HG03439 (cell line): Measurements from ENCODE around the gene BTBD1.

ENCODE experiments used
- ATAC-seq: cut with Tn5 transposase; IDR thresholded peaks from one replicate; pipeline ENCODE4 v1.9.1; 2021; ENCODE audit warnings: mild to moderate bottlenecking, moderate library complexity; ENCODE audit not compliant: unreplicated experiment

The BTBD1 gene

DNA sequence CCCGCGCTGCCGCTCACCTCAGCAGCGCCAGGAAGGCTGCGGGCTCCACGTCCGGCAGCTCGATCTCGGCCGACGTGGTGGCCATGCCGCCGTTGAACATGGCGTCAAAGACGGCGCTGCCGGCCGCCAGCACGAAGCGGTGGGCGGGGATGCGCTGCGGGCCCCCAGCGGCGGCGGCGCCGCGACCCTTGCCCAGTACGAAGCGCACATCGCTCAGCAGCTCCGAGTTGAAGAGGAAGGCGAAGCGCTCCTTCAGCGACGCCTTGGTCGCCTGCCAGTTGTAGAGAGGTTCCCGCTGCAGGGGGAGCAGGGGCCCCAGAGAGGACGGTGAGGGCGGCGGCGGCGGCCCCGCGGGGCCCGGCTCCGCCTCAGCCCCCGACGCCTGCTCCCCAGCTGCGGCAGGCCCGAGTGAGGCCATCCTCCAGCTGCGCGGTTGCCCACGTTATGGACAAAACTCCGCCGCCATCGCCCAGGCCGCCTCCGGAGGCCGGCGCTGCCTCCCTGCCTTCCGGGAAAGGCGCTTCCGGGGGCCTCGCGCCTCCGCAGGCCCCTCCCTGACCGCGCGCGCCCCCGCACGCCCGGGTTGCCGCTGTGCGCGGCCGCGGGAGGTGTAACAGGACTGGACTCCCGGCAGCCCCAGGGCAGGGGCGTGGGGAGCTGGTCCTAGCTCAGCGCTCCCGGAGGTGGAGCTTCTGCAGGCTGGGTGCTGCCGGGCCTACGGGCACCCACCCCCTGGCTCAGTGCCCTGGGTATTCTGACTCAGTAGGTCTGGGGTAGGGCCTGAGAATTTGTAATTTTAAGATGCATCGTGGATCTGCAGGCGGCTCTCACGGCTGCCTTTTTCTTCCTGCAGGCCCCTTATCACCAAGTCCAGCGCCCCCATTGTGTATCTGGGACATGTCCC is at the start of gene BTBD1:
BTBD1 (minus strand) TSS at position 519 of the 904 bp plus-strand sequence; CDS start at position 418, 101 bp downstream.
- peak; percentile 84 for ATAC-seq

DNA sequence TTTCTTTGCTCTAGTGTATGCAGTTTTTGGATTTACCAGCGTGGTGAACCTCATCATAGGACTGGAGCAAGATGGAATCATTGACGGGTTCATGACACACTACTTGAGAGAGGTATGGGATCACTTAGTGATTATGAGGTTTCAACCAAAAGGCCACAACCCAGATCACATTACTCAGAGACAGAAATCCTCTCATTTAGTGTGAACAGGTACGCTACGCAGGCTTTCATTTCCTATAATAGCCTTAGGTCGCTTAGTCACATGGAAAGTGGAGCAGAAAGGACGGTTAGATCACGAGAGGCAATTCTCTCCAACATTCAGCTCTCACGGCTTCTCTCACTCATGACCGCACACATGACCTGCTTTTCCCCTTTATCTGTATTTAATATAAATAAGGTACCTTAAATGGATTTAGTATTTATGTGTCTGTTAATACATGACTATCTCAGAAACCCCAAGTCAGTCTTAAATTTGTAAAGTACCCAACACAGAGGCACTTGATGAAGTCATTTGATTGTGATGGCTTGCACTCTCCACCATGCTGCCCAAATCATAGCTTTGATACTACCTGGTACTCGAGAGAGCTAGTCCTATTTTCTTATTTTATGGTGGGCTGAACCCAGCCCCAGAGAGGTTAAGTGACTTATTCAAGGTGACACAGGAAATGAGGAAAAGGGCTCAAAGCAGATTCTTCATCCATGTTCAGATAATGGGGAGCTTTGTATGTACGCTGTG is 48.9 kb upstream of the BTBD1 start:
- peak; percentile 66 for ATAC-seq

DNA sequence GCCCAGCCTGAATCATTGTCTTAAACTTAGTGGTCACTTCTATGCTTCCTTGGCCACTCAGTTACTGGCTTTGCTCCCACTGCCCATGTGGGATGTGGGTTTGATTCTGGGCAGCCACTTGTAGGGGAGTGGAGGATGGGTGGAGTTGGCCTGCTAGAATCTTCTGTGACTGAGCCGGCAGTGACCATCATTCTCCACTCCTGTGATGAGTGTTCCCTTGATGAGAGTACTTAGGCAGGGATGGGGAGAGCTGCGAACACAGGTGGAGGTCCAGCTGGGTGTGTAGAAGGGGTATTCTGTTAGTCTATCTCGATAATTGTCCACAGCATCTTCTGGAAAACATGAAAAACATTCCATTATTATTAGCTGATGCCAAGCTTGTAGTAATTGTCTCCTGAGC is 48.4 kb upstream of the BTBD1 start:
- ATAC-seq: peak; percentile 12

DNA sequence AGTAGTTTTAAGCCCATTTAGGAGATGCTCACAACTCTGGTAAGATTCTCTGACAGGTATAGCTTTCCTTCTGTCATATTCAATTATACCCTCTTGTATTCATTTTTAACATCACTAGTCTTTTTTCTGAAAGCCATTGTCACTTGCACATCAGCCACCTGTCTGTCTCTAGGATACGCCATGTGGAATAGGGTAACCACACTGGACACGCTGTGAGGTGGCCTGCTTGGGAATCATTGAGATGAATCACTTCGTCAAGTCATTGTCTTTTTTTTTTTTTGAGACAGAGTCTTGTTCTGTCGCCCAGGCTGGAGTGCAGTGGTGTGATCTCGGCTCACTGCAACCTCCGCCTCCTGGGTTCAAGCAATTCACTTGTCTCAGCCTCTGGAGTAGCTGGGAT is 47.8 kb upstream of the BTBD1 start:
- ATAC-seq: no peak

DNA sequence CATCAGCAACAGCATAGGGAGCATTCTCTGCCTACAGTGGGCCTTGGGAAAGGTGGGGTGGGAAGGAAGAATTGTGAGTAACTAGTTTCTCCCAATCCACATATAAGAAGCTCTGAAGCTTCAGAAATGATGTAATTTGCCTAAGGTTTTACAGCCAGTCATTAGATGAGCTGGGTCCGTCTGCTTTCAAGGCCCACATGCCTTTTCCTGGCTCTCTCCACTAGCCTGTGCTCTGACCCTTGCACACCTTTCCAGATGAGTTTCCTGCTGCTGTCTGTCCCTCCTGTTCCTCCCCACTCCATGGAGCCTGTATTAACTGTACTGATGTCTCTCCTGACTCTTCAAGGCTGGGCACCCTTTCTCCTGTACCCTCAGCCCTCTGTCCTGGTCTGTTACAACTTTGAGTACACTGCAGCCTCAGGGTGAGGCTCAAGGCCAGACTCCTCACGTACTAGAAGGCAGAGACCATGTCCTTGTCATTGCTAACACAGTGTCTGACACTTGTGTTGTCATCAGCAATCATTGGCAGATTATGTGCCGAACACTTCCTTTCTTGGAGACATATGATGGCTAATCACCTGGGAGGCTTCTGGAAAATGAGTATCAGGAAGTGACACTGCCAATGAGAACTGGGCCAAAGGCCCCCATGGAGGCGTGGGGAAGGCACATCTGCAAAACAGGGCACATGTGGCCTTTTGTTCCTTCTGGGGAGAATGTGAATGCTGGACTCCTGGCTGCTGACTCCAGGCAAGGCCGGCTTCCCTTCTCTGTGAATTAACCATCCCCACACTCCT is 47.0 kb upstream of the BTBD1 start:
- ATAC-seq: no peak

DNA sequence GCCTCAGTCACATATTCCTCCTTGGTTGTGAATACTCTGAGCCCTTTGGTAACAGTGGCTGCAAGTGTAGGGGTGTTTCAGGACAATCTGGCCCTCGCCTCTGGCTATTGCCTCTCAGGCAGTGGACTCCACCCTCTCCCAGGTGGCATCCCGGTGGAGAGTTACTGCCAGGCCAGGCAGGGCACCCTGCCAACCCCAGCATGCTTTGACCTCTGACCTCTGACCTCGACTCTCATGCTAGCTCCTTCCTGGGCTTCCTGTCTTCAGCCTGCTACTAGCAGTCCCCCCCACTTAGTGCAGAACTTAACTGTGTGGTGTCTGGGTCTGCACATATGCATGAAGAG is 45.9 kb upstream of the BTBD1 start:
- ATAC-seq: no peak

DNA sequence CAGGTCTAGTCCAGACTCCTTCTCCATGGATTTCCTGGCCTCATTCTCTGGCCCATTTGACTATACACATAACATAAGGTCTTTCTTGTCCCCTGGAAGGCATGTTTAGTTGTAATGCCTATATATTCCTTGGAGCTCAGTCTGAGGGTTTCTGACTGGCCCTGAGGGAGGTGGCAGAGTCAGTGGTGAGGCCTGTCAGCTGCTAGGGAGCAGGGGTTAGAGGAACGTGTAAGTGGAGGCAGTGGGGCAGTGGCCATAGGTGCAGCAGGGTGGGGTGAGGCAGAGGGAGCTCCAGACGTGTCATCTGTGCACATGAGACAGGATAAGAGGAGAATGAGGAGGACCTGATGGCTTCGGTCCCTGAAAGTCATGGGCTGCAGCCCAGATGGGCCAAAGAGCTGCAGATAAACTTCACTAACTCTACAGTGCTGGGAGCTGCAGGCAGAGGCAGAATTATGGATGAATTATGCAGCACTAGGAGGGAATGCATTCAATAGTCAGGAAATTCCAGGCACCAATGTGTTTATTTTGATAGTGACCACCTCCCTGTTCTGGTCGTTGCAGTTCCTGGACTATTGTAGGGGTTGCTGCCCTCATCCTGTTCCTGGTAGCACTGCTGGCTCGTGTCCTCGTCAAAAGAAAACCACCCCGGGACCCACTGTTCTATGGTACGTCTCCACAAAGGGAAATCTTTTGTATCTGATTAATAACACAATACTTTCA is 45.3 kb upstream of the BTBD1 start:
- ATAC-seq: no peak

DNA sequence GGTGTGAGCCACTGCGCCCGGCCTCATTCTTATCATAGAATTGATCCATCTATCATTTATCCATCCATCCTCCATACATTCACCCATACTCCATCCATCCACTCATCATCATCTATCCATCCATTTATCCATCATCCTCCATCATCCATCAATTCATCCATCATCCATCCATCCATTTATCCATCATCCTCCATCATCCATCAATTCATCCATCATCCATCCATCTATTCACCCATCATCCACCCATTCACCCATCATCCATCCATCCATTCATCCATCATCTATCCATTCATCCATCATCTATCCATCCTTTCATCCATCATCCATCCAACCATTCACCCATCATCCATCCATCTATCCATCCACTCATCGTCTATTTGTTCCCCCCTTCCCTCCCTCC is 44.1 kb upstream of the BTBD1 start:
- ATAC-seq: no peak

DNA sequence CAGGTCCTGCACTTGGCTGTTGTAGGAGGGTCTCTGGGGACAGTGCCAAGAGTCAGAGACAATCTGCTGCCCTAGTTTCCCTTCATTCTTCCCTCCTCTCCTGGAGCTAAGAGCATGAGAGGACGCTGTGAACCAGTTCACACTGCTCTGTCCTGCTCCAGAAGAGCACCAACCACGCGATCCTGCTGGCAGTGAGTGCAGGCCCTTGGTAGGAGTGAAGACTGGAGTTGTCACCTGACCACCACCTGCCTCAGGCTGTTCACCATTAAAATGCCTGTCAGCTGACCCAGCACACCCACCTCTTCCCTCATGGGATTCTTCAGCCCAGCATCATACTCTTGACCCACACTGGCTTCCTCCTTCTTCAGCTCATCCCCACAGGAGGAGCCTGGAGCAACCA is 43.3 kb upstream of the BTBD1 start:
- no peak for ATAC-seq

DNA sequence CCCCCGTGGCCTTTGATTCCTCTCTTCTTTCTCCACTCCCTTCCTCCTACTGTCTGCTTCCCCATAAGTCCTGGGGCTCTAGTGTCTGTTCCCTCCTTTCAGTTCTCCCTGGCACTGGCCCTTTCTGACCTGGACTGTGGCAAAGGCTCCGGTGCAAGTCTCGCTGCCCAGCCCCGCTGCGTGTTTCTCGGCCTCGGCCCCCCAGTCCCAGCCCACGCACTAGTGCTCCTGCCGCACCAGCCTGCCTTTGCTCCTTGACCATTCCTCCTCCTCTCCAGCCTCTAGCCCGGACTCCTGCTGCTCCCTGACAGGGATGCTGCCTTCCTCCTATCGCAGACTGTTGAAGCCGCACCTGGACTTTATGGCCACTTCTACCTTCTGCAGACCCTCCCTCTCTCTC is 42.5 kb upstream of the BTBD1 start:
- ATAC-seq: no peak

DNA sequence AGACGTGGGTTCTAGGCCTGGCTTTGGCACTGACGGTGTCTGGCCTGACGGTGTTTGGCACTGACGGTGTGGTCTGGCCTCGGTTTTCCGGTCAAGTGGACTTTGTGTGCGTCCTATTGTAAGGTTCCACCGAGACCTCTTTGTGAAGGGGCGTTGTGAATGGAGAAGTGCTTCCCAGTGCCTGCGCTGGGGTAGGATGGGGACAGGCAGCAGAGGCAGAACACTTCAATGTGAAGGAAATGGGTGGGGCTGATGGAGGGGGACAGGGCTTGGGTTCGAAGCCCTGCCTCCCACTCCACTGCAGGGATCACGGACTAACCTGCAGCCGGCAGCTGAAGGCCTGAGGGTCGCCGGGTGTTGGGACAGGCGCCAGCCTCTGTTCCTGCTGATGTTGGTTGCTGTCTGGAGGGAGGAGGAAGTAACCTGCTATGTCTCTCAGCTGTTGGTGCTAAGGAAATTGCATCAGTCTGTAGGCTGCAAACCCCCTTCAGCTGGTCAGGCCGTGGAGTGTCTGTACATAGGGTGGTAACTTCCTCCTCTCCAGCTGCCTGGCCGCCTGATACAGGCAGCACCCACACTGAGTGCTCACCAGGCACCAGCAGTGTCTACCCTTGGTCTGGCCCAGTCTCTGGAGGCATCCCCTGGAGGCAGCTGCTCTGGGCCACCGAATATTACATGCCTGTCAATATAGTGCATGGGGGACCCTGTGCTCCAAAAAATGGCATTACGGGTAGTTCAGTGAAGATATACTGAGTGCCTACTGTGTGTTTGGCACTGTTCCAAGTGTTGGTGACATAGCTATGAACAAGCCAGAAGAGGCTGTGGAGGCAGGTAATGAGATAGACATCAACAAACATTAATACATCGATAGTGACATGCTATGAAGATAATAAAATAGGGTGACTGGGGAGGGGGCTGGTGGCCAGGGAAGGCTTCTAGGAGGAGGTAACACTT is 41.5 kb upstream of the BTBD1 start:
- peak; percentile 43 for ATAC-seq

DNA sequence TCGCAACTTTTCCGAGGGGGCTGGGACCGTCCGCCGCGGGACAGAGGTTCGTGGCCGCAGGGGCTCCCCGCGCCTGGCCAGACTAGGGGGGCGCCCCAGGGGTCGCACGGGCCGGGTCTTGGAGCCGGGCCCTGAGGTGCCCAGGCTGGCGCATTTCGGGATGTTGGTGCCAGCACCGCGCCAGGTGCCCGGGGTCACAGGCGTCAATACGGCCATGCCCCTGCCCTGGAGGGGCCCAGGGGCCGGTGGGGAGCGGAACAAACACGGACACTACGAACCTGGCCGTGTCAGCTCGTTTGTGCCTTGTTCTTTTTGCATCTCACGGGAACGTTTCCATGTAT is 40.8 kb upstream of the BTBD1 start:
- no peak for ATAC-seq

DNA sequence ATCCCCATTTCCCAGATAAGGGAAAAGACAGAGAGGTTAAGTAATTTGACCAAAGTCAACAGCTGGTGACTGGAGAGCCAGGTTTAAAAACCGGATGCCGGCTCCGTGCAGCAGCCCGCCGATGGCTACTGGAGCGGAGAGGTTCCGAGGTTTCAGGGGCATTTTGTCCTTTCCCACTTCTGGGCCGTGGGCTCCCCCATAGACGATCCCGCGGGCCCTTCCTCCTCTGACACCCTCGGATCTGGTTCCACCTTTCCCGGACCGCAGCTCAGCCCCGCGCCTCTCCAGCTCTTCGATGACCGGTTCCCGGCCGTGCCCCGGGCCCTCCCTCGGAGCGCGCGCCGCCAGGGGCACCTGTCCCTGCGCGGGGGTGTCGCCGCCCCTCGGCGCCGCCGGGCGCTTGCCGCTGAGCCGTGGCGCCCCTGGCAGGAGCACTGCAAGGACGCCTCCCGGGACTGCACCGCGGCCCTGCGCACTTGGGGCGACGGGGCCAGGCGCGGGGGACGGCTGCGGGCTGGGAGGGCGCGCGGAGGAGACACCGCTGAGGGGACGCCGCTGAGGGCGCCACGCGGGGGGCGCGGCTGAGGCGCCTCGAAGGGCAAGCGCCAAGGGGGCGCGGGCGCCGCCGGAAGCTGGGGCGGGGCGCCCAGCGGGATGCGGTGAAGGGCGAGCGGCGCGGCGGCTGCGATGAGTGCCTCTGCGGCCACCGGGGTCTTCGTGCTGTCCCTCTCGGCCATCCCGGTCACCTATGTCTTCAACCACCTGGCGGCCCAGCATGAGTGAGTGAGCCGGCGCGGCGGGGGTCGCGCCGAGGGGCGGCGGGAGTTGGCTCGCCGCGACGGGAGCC is 40.2 kb upstream of the BTBD1 start, which contains the start of gene TM6SF1:
TM6SF1 (plus strand) TSS at position 652 of the 847 bp plus-strand sequence; CDS start at position 688, 36 bp downstream.
- ATAC-seq: no peak

DNA sequence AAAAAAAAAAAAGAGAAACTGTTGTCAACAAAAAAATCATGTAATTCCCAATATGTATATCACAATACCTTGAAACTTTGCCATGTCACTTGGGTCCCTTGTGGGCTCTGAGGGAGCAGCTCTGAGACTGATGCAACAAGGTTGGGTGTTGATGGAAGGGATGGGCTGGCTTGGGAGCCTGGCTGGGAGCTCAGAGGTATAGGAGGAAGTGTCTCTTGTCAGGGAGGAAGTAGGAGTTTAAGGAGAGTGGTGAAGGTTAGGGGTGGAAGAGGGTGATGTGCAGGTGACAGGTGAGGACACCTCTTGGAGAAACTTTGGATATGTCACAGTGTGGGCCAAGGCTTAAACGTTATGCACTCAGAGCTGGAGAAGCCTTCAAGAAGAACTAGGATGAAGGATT is 38.4 kb upstream of the BTBD1 start:
- ATAC-seq: no peak

DNA sequence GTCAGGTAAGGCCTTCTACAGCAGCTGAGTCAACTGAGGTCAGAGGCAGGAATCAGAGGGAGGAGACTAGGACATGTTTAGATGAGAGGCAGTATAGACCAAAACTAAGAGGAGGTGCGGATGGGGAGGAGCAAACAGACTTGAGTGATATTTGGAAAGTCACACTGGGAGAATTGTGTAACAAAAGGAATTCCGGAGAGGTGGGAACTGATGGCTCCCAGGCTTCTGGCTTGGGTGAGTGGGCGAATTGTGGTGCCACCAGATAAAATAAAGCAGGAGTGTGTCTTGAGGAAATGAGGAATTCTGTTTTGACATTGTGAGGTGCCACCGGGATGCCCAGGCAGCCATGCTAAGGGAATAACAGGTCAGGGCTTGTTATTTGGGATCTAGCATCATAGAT is 37.1 kb upstream of the BTBD1 start:
- ATAC-seq: no peak

DNA sequence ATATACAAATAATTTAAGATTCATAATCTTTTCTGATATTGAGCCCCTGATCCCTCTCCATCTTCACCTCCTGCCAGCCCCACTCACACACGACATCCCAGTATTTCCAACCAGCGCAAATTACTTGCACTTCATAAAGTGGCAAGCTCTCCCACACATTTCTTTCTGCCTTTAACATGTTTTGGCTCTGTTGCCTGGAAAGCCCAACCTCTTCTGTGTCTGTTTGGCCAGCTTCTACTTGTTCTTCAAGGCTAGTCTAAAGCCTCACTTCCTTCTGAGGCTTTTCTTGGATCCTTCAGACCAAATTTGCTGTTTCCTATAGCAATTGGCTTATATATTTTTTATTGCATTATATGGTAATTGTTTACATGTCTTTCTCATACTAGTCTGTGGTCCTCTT is 35.3 kb upstream of the BTBD1 start:
- no peak for ATAC-seq

DNA sequence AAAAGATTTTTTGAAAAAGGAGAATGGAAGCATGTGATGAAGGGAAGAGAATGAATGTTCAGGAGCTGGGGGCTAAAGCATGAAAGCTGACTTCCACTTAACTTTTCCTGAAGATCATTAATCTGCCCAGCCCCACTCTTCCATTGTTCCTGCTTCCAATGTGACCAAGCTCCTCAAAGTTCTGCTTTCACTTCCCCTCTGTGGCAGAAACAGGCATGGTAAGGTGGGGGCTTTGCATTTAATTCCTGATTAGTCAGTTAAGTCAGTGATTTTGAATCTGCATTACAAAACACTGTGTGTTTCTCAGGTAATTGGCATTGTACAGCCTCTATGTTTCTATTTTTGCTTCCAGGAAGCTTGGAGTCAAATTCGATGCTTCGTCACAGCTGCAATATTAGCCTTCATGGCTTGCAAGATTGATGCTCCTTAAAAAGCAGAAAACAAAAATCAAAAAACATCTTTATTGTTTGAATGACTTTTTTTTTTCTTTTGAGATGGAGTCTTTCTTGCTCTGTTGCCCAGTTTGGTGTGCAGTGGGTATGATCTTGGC is 33.1 kb upstream of the BTBD1 start:
- ATAC-seq: no peak

DNA sequence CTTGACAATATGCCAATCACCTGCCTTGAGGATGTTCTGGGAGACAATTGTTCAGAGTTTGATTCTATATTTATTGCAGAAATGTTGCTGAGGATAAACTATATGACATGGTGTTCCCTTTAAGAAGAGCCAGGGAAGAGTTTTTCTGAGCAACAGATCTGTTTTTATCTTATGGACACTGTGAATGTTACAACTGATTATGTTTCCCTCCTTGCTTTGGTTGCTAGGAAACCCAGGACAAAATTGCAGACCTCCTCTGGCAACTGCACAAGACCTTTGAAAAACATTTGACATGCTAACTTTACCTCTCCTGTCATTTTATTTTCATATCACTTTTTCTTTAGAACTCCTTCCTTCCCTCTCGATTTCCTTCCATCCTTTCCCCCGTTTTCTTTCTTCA is 32.2 kb upstream of the BTBD1 start:
- no peak for ATAC-seq
